Measurements from ENCODE around the gene UBP1. TPM values are rescaled to one million over a fixed set of nuclear protein-coding genes. Genes with fewer than 3 reads are reported as not detected.

UBP1 gene
- polyA plus RNA-seq, 1 of the 3 experiments (the other 2 are of a cell fraction): 45.5 TPM

GRCh38 chr3:33339758-33340157, 100.4 kb downstream of the UBP1 start:
- Histone ChIP-seq H3K9me2 (no peaks in the 10 kb centered on the region), H3K9me3 (no peaks in the 10 kb centered on the region), H2AFZ (ENCODE audit: low read depth) (no peak overlapping the region), H3K36me3 (replicated peaks in 1 of 2; ENCODE audit: control insufficient read depth in 1 of 2, insufficient read depth in 2 of 2, low read length in 1 of 2) (peaks cover 0 to 9% of the 10 kb centered on the region in 2 experiments), H3K27ac (ENCODE audit: low read depth in 2 of 2, low read length in 1 of 2) (no peak overlapping the region), H3K4me2 (no peak overlapping the region), H4K20me1 (ENCODE audit: insufficient read depth) (no peaks in the 10 kb centered on the region), H3K79me2 (ENCODE audit: insufficient read depth) (no peaks in the 10 kb centered on the region), H3K4me1 (ENCODE audit: control insufficient read depth in 1 of 2, insufficient read depth in 2 of 2, low read depth in 1 of 2, low read length in 1 of 2) (no peaks in the 10 kb centered on the region), H3F3A (replicated peaks; ENCODE audit: insufficient read depth) (peaks cover 5% of the 10 kb centered on the region), H3K4me3 (ENCODE audit: low read depth in 2 of 2, low read length in 1 of 2) (no peak overlapping the region), H3K9ac (no peak overlapping the region), H3K27me3 (ENCODE audit: insufficient read depth) (no peaks in the 10 kb centered on the region)
- no peak for DNase-seq
- POLR2A ChIA-PET: no interaction called here
- no peak for TF ChIP-seq EZH2phosphoT487 (IDR thresholded peaks at IDR 0.05; ENCODE audit: borderline replicate concordance, low read depth)
- no peak for TF ChIP-seq FOXM1 (IDR thresholded peaks at IDR 0.05; ENCODE audit: low read depth)
- no peak for TF ChIP-seq USF2 (IDR thresholded peaks at IDR 0.05; ENCODE audit: borderline replicate concordance, low read depth, low read length)
- TF ChIP-seq MEF2A (IDR thresholded peaks at IDR 0.05; ENCODE audit: borderline replicate concordance, low read depth): no peak
- no peak for TF ChIP-seq TEAD4 (IDR thresholded peaks at IDR 0.05; ENCODE audit: borderline replicate concordance, insufficient read depth)
- TF ChIP-seq RCOR1 (IDR thresholded peaks at IDR 0.05; ENCODE audit: low read length): no peak
- no peak for TF ChIP-seq TCF12 (IDR thresholded peaks at IDR 0.05)
- no peak for TF ChIP-seq MXI1 (IDR thresholded peaks at IDR 0.05; ENCODE audit: low read depth, low read length)
- no peak for TF ChIP-seq RAD21 (IDR thresholded peaks at IDR 0.05; ENCODE audit: low read length)
- no peak for TF ChIP-seq ZBTB33 (IDR thresholded peaks at IDR 0.05; ENCODE audit: borderline replicate concordance, low read depth)
- TF ChIP-seq NRF1 (IDR thresholded peaks at IDR 0.05; ENCODE audit: low read depth, low read length): no peak
- TF ChIP-seq NFIC (IDR thresholded peaks at IDR 0.05; ENCODE audit: borderline replicate concordance): no peak
- no peak for TF ChIP-seq SIN3A (IDR thresholded peaks at IDR 0.05; ENCODE audit: borderline replicate concordance, low read depth, low read length)
- TF ChIP-seq ELF1 (IDR thresholded peaks at IDR 0.05): no peak
- TF ChIP-seq GATA2 (CRISPR knock-in tag; IDR thresholded peaks at IDR 0.05): no peak
- TF ChIP-seq REST (IDR thresholded peaks at IDR 0.05; ENCODE audit: low read depth, low read length): no peak
- no peak for TF ChIP-seq GABPA (IDR thresholded peaks at IDR 0.05; ENCODE audit: low read depth)
- TF ChIP-seq TAF1 (IDR thresholded peaks at IDR 0.05; ENCODE audit: borderline replicate concordance, low read depth, low read length): no peak
- no peak for TF ChIP-seq POLR2AphosphoS5 (IDR thresholded peaks at IDR 0.05; ENCODE audit: low read depth, low read length)
- no peak for TF ChIP-seq SMC3 (IDR thresholded peaks at IDR 0.05; ENCODE audit: low read depth, low read length)
- CTCF ChIA-PET: no interaction called here
